ENCODE results near the gene ADM2. TPM values are rescaled to one million over a fixed set of nuclear protein-coding genes. Genes with fewer than 3 reads are reported as not detected.

The ADM2 gene
- total RNA-seq, 6 donors from 2014 or later = 0.30 to 3.1 (median 1.6) TPM

DNA sequence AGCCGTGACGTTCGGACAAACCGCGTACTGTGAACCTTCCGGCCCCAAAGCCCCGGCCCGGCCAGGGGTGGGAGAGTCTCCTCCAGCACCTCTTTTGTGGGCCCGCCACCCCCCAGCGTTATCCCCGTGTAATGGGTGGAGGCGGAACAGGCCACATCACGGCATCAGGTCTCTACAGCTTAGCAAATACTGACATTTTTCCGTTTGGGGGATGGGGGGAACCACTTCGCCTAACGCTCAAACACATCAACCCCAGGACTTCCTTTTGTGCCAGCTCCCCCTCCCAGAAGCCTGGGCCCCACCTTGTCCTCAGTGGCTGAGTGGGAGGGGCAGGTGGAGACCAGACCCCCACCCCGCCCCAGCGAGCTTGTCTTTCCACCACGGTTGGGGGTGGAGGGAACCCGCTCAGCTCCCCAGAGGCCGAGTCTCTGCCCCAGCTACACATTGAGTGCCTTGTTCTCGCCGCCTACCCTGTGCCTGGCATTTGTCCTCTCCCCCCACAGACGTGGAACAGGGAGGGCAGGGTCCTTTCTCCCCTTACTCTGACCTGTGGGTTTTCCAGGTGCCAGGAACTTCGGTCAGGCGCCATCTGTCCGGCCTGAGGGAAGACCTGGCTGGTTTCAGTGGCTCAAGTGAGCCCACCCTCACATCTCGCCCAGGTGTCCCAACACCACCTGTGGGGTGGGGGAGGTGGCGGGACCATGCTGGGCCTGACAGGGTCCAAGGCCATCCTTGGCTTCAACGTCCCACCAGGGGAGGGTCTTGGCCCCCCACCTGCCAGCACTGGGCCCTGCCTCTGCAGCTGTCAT, 36.1 kb upstream of the ADM2 start:
- no peaks in the 10 kb centered on the region for H3K27me3 ChIP-seq
- no peak for TF ChIP-seq POLR2AphosphoS5 (IDR thresholded peaks at IDR 0.05)
- TF ChIP-seq POLR2A (IDR thresholded peaks at IDR 0.05) = no peak
- TF ChIP-seq, protein P1, sequence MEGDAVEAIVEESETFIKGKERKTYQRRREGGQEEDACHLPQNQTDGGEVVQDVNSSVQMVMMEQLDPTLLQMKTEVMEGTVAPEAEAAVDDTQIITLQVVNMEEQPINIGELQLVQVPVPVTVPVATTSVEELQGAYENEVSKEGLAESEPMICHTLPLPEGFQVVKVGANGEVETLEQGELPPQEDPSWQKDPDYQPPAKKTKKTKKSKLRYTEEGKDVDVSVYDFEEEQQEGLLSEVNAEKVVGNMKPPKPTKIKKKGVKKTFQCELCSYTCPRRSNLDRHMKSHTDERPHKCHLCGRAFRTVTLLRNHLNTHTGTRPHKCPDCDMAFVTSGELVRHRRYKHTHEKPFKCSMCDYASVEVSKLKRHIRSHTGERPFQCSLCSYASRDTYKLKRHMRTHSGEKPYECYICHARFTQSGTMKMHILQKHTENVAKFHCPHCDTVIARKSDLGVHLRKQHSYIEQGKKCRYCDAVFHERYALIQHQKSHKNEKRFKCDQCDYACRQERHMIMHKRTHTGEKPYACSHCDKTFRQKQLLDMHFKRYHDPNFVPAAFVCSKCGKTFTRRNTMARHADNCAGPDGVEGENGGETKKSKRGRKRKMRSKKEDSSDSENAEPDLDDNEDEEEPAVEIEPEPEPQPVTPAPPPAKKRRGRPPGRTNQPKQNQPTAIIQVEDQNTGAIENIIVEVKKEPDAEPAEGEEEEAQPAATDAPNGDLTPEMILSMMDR (IDR thresholded peaks at IDR 0.05) = no peak
- TF ChIP-seq EP300 (IDR thresholded peaks at IDR 0.05) = no peak
- no peak overlapping the region for H3K4me3 ChIP-seq
- H3K4me1 ChIP-seq = peaks cover 12 to 32% (median 26%) of the 10 kb centered on the region in 4 donors
- WGBS, 2 donors = 55 to 63% methylated on average over 11 to 30 of the region's 30 CpGs
- DNase-seq (peak; percentile 73 to 75), ATAC-seq (ENCODE audit: low FRiP score in 2 of 2) (peak; percentile 4 to 61)
- H3K27ac ChIP-seq = peak overlapping the region; percentile 61 to 86 (median 79)
- peaks cover 19 to 90% (median 71%) of the 10 kb centered on the region in 4 donors for H3K36me3 ChIP-seq
- H3K9me3 ChIP-seq = no peaks in the 10 kb centered on the region

DNA sequence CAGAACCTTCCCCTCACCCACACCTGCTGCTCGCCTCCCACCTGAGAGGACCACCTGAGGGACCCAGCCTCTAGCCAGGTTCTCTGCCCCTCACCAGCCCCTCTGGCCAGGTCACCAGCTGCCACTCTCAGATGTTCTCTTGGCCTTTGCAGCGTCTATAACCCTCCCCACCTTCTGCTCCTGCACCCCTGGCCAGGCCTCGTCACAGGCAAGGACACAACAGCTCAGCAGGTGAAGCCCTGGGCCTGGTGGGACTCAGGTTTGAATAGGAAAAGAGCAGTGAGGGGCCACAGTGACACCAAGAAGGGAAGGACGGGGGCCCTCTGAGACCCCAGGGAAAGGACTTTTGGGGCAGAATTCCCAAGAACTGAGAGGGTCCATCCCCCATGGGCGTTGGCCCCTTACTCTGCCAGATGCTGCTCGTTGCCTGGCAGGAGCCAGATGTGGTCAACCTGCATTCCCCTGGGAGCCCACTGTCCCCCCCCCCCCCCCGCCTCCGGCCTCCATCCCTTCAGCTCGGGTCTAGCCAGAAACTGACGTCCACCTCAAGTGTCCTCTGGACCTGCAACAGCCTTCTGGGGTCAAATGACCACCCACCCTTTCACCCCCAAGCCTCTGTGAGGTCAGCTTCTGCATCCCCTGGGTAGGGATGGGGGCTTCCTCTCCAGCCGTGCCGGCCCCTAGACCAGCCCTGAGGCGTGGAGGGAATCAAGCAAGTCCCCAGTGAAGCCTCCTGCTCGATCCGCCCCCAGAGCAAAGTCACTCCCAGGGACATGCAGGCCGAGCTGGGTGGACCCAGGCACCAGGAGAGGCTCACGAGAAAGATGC, 35.2 kb upstream of the ADM2 start:
- DNase-seq = no peak

DNA sequence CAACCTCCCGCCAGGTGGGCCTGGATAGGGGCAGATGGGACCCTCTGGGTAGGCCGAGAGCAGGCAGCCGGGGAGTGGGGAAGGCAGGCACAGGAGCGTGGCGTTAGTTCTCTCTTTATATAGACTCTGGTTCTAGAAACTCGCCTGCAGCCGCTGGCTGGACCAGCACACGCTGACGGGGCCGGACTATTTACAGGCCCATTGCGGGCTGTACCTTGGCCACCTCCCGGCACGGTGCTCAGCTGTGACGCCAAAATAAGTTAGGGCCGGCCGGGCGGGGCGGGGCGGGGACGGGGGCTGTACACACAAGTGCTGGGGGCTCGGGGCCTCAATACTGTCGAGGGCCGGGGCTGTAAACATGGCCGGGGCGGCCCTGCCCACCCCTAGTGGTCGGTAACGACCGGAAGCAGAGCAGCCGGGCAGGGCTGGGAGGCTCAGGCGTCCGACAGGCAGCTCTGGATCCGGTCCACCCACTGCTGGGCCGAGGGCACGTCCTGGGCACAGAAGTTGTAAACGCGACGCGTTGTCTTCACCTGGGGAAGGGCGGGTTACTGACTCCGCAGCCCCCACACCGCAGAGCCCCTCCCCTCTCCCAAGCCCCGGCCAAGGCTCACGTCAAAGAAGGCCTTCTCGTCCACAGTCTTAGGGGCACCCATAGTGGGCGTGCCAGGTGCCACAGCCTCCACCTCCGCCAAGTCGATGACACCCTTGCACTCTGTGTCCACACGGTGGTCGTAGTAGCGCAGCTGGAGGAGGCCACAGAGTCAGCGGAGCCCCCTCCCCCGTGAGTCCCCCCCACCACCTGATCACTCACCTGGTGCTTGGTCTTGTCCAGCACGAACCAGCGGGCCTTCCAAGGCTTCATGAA, 34.4 kb upstream of the ADM2 start:
- H3K4me3 ChIP-seq = no peak overlapping the region
- H3K27ac ChIP-seq = peak overlapping the region in 2 of 4 donors; percentile 79 to 86
- DNase-seq (peak in 1 of 2 donors; percentile 83), ATAC-seq (ENCODE audit: low FRiP score in 2 of 2) (no peak)
- peaks cover 16 to 89% (median 57%) of the 10 kb centered on the region in 4 donors for H3K36me3 ChIP-seq
- H3K4me1 ChIP-seq = peaks cover 12 to 32% (median 26%) of the 10 kb centered on the region in 4 donors
- H3K9me3 ChIP-seq = no peaks in the 10 kb centered on the region
- 87 to 90% methylated on average over 18 to 49 of the region's 54 CpGs for WGBS, 2 donors
- no peaks in the 10 kb centered on the region for H3K27me3 ChIP-seq
- TF ChIP-seq, protein P1 (IDR thresholded peaks at IDR 0.05) = no peak
- TF ChIP-seq POLR2AphosphoS5 (IDR thresholded peaks at IDR 0.05) = no peak
- no peak for TF ChIP-seq POLR2A (IDR thresholded peaks at IDR 0.05)
- no peak for TF ChIP-seq EP300 (IDR thresholded peaks at IDR 0.05)

More for the DNA sequence above, 35.2 kb upstream of the ADM2 start:
- peaks cover 16 to 90% (median 66%) of the 10 kb centered on the region in 4 donors for H3K36me3 ChIP-seq
- H3K9me3 ChIP-seq = no peaks in the 10 kb centered on the region
- H3K4me3 ChIP-seq = no peak overlapping the region
- no peaks in the 10 kb centered on the region for H3K27me3 ChIP-seq
- ATAC-seq (ENCODE audit: low FRiP score in 2 of 2) = no peak
- peaks cover 12 to 32% (median 26%) of the 10 kb centered on the region in 4 donors for H3K4me1 ChIP-seq
- H3K27ac ChIP-seq = peak overlapping the region; percentile 61 to 86 (median 79)
- TF ChIP-seq, protein P1 (IDR thresholded peaks at IDR 0.05) = no peak
- no peak for TF ChIP-seq POLR2AphosphoS5 (IDR thresholded peaks at IDR 0.05)
- TF ChIP-seq EP300 (IDR thresholded peaks at IDR 0.05) = no peak
- TF ChIP-seq POLR2A (IDR thresholded peaks at IDR 0.05) = no peak
- WGBS, 2 donors = 80 to 87% methylated on average over 14 to 17 of the region's 17 CpGs

Measured in upper lobe of left lung (tissue), 6 donors.